ENCODE data around the gene TUBD1. TPM values are rescaled to one million over a fixed set of nuclear protein-coding genes. Genes with fewer than 3 reads are reported as not detected.

TUBD1 gene
- total and polyA plus RNA-seq, 7 donors = 4.7 to 8.8 (median 6.5) TPM

DNA sequence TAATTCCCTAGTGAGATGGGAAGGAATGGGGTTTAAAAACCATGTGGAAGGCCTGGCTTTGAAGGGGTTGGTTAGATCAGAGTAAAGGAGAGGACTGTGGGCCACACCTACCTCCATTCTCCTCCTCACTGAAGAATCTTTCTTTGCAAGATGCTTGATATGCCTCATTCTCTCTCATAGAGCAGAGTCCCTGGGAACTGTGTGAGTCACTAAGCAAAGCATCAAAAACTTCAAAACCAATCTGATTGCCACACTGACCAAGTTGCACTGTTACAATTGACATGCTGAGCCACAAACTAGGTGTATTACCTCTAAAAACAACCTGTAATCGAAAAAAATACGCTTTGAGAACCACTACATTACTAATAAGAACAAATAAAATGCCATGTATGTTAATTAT is 2.0 kb downstream of the TUBD1 start:
- H3K27ac ChIP-seq = no peak overlapping the region
- H3K4me1 ChIP-seq = peaks cover 21% of the 10 kb centered on the region
- H3K27me3 ChIP-seq (ENCODE audit: insufficient read depth in 3 of 3, low read length in 2 of 3) = no peaks in the 10 kb centered on the region
- intact Hi-C loops (cut with DNase I) = no loop called here
- no peak for TF ChIP-seq CTCF (IDR thresholded peaks at IDR 0.05)
- DNase-seq (no peak), ATAC-seq (no peak)
- H3K9me3 ChIP-seq = no peaks in the 10 kb centered on the region
- H3K36me3 ChIP-seq (ENCODE audit: insufficient read depth in 1 of 2, low read depth in 1 of 2) = peaks cover 0 to 40% of the 10 kb centered on the region in 2 donors
- 96 to 99% (median 97%) methylated on average over 2 of the region's 2 CpGs for WGBS, 3 donors
- H3K4me3 ChIP-seq = no peak overlapping the region

DNA sequence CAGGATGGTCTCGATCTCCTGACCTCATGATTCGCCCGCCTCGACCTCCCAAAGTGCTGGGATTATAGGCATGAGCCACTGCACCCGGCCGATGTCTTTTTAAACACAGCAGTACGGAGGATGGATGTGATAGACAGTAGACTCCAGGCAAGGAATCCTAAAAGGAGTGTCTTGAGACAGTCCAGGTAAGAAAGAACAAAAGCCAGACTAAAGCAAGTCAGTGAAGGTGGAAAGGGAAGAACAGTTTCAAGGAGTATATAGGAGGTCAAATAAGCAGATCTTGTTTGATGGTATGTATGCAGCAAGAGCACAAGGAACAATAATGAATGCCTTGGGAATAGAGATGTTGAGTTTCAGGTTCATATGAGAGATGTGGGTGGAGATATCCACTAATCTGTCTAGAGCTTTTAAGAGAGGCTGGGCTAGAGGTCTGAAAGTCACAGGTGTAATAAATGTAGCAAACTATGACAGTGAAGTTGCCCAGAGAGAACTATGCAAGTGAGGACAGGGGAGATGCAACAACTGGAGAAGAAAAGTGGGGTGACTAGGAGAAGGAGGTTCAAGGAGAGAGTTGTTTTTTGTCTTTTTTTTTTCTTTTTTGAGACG is 4.5 kb downstream of the TUBD1 start:
- Histone ChIP-seq H3K4me1 (peaks cover 13% of the 10 kb centered on the region), H3K9me3 (no peaks in the 10 kb centered on the region), H3K27me3 (ENCODE audit: insufficient read depth in 3 of 3, low read length in 2 of 3) (no peaks in the 10 kb centered on the region), H3K36me3 (ENCODE audit: insufficient read depth in 1 of 2, low read depth in 1 of 2) (peaks cover 0 to 65% of the 10 kb centered on the region in 2 donors), H3K4me3 (no peak overlapping the region), H3K27ac (no peak overlapping the region)
- ATAC-seq (no peak), DNase-seq (no peak)
- 94 to 100% (median 94%) methylated on average over 8 of the region's 8 CpGs for WGBS, 3 donors
- TF ChIP-seq CTCF (IDR thresholded peaks at IDR 0.05) = no peak
- intact Hi-C loops (cut with DNase I) = no loop called here

DNA sequence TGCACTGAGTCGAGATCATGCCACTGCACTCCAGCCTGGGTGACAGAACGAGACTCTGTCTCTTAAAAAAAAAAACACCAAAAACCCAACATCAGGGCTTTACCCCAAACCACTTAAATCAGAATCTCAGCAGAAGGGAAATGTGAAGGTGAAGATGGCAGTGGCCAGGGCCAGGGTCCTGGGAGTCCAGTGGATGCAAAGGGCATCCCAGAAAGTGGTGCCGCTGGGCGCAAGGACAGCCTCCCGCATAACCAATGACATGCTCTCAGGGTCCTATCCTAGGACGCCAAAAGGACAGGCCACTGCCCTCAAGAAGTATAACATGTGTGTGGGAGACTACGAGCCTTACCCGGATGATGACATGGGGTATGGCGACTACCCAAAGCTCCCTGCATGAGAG is 7.9 kb downstream of the TUBD1 start:
- 93 to 94% (median 93%) methylated on average over 9 of the region's 9 CpGs for WGBS, 3 donors
- no peak for TF ChIP-seq CTCF (IDR thresholded peaks at IDR 0.05)
- no peak overlapping the region for H3K4me3 ChIP-seq
- peaks cover 0 to 83% of the 10 kb centered on the region in 2 donors for H3K36me3 ChIP-seq (ENCODE audit: insufficient read depth in 1 of 2, low read depth in 1 of 2)
- H3K9me3 ChIP-seq = no peaks in the 10 kb centered on the region
- intact Hi-C loops (cut with DNase I) = no loop called here
- no peak overlapping the region for H3K27ac ChIP-seq
- DNase-seq (no peak), ATAC-seq (no peak)
- H3K4me1 ChIP-seq = no peaks in the 10 kb centered on the region
- H3K27me3 ChIP-seq (ENCODE audit: insufficient read depth in 3 of 3, low read length in 2 of 3) = no peaks in the 10 kb centered on the region

GRCh38 chr17:59878624-59879023 is 14.1 kb downstream of the TUBD1 start:
- no peak for TF ChIP-seq CTCF (IDR thresholded peaks at IDR 0.05)
- no peak for DNase-seq
- 91 to 96% (median 92%) methylated on average over 3 of the region's 3 CpGs for WGBS, 3 donors
- H3K27me3 ChIP-seq (ENCODE audit: insufficient read depth in 3 of 3, low read length in 2 of 3) = no peaks in the 10 kb centered on the region
- H3K36me3 ChIP-seq (ENCODE audit: insufficient read depth in 1 of 2, low read depth in 1 of 2) = peaks cover 0 to 96% of the 10 kb centered on the region in 2 donors
- intact Hi-C loops (cut with DNase I) = no loop called here
- no peak overlapping the region for H3K4me3 ChIP-seq
- ATAC-seq = no peak
- no peaks in the 10 kb centered on the region for H3K4me1 ChIP-seq
- no peak overlapping the region for H3K27ac ChIP-seq
- no peaks in the 10 kb centered on the region for H3K9me3 ChIP-seq

GRCh38 chr17:59877965-59878364 is 14.8 kb downstream of the TUBD1 start:
- Histone ChIP-seq H3K27ac (no peak overlapping the region), H3K9me3 (no peaks in the 10 kb centered on the region), H3K4me1 (no peaks in the 10 kb centered on the region), H3K4me3 (no peak overlapping the region), H3K27me3 (ENCODE audit: insufficient read depth in 3 of 3, low read length in 2 of 3) (no peaks in the 10 kb centered on the region), H3K36me3 (ENCODE audit: insufficient read depth in 1 of 2, low read depth in 1 of 2) (peaks cover 0 to 96% of the 10 kb centered on the region in 2 donors)
- intact Hi-C loops (cut with DNase I) = no loop called here
- DNase-seq = no peak
- 87 to 93% (median 88%) methylated on average over 5 of the region's 5 CpGs for WGBS, 3 donors
- no peak for ATAC-seq
- TF ChIP-seq CTCF (IDR thresholded peaks at IDR 0.05) = no peak
